Body of pancreas (tissue), 4 donors: Measurements from ENCODE around the gene TSLP.

Experiments
- CTCF ChIP-seq, 7 experiments: fragments of 450-650 bp in 4 of 7; fragments of 200-600 bp in 3 of 7; sonication (generic) in 3 of 7; IDR thresholded peaks; one replicate each; pipeline ENCODE4 v1.5.1; 2016 to 2019; ENCODE audit warnings: antibody characterized with exemption in 7 of 7
- POLR2A ChIP-seq, 3 donors: fragments of 450-650 bp; IDR thresholded peaks; one replicate each; pipeline ENCODE4 v1.6.1; 2016; ENCODE audit warnings: antibody characterized with exemption in 3 of 3, mild to moderate bottlenecking in 2 of 3

- no peak for TF ChIP-seq CTCF (IDR thresholded peaks at IDR 0.05)
- no peak for TF ChIP-seq POLR2A (IDR thresholded peaks at IDR 0.05)
These were observed 49.2 kb upstream of the TSLP start for GRCh38 chr5:111022301-111022700.
